ENCODE results near the gene ELF5.

ELF5 gene

GRCh38 chr11:34432822-34433221 lies 80.8 kb downstream of the ELF5 start:
- H3K27ac ChIP-seq = no peak overlapping the region
- no peak for TF ChIP-seq CTCF (conservative IDR thresholded peaks at IDR 0.05)

- TF ChIP-seq CTCF (conservative IDR thresholded peaks at IDR 0.05) = no peak
- H3K27ac ChIP-seq = no peak overlapping the region
These were observed 81.6 kb downstream of the ELF5 start for GRCh38 chr11:34431979-34432378.
